A549 (cell line): ENCODE measurements around the gene M6PR. TPM values are rescaled to one million over a fixed set of nuclear protein-coding genes. Genes with fewer than 3 reads are reported as not detected.
"Not testable (repeated sequence)": the region's sequence is repeated elsewhere in the genome, so short reads cannot be mapped to it uniquely, and the experiment has no call there.

Source experiments
- ATAC-seq, 2 experiments: fragments of 200-7000 bp in 1 of 2; fragments of >200 bp in 1 of 2; cut with Nextera tagmentation in 1 of 2; cut with Tn5 transposase in 1 of 2; 3 replicates each; pipeline versions ENCODE4 v1.8.0 to v1.9.1; 2018 to 2020; ENCODE audit warnings: mild to moderate bottlenecking in 1 of 2, moderate library complexity in 1 of 2
- CTCF ChIA-PET: fragments of 300-600 bp; sonication (Branson Sonifier 250); formaldehyde crosslinking; extraction: SDS; loops from one replicate; lab custom pipeline; 2021; ENCODE audit warnings: antibody characterized with exemption, inconsistent platforms; lab: Yijun Ruan, JAX
- POLR2A ChIA-PET: fragments of 350-600 bp; formaldehyde crosslinking; extraction: SDS; loops from one replicate; lab custom pipeline; 2021; ENCODE audit warnings: antibody characterized with exemption, inconsistent platforms; lab: Yijun Ruan, JAX
- DNase-seq, 2 experiments: peaks; one replicate each; pipeline versions ENCODE4 v3.0.0 to v3.0.0-alpha.2; 2011 to 2016; ENCODE audit warnings: low read depth in 1 of 2, low spot score in 1 of 2
- FAIRE-seq: peaks from 2 replicates; lab custom pipeline; 2011; peaks lifted over from hg19 to GRCh38; lab: Jason Lieb, UNC
- H3K27ac ChIP-seq, 2 experiments: fragments of >200 bp; sonication (Bioruptor Twin); formaldehyde crosslinking; 3 replicates each; pipeline ENCODE4 v1.5.1; 2016 to 2017
- H3K4me1 ChIP-seq: fragments of >200 bp; sonication (Bioruptor Twin); formaldehyde crosslinking; 3 replicates; pipeline ENCODE4 v1.6.1; 2016
- H3K4me2 ChIP-seq: fragments of >200 bp; sonication (Bioruptor Twin); formaldehyde crosslinking; 3 replicates; pipeline ENCODE4 v1.6.1; 2016
- H3K4me3 ChIP-seq: fragments of >200 bp; sonication (Bioruptor Twin); formaldehyde crosslinking; 3 replicates; pipeline ENCODE4 v1.5.1; 2016
- H3K9me3 ChIP-seq: fragments of >200 bp; sonication (Bioruptor Twin); formaldehyde crosslinking; 3 replicates; pipeline ENCODE4 v1.6.1; 2016
- CBX2 ChIP-seq: fragments of 200-600 bp; sonication (generic); IDR thresholded peaks from 2 replicates; pipeline ENCODE4 v1.6.1; 2016; ENCODE audit warnings: low read depth, mild to moderate bottlenecking, borderline replicate concordance
- CHD4 ChIP-seq: fragments of 200-600 bp; sonication (generic); IDR thresholded peaks from 2 replicates; pipeline ENCODE4 v1.6.1; 2016; ENCODE audit warnings: antibody characterized with exemption, mild to moderate bottlenecking, borderline replicate concordance
- FOSL2 ChIP-seq, 2 experiments: fragments of 450-650 bp in 1 of 2; fragments of >200 bp in 1 of 2; sonication (Bioruptor Twin) in 1 of 2; formaldehyde crosslinking; IDR thresholded peaks; 2 replicates each; pipeline versions ENCODE4 v1.5.0 to v1.6.1; 2016 to 2020; ENCODE audit warnings: mild to moderate bottlenecking in 1 of 2, moderate library complexity in 1 of 2
- HOXA7 ChIP-seq: fragments of 250-450 bp; sonication (Bioruptor Pico); IDR thresholded peaks from 2 replicates; pipeline ENCODE4 v1.5.0; 2020; ENCODE audit warnings: mild to moderate bottlenecking, moderate library complexity
- KDM1A ChIP-seq: fragments of 200-600 bp; sonication (generic); IDR thresholded peaks from 2 replicates; pipeline ENCODE4 v1.6.1; 2016; ENCODE audit warnings: low read depth, mild to moderate bottlenecking
- NPAS2 ChIP-seq: fragments of 250-450 bp; sonication (Bioruptor Pico); IDR thresholded peaks from 2 replicates; pipeline ENCODE4 v1.8.0; 2022; ENCODE audit warnings: mild to moderate bottlenecking, moderate library complexity, borderline replicate concordance
- RAD21 ChIP-seq, 2 experiments: fragments of >200 bp in 1 of 2; sonication (Bioruptor Twin) in 1 of 2; formaldehyde crosslinking in 1 of 2; IDR thresholded peaks in 1 of 2; conservative IDR thresholded peaks in 1 of 2; 2 replicates in 1 of 2; 3 replicates in 1 of 2; pipeline ENCODE4 v1.6.1; 2012 to 2018; ENCODE audit warnings: inconsistent platforms in 1 of 2
- ZC3H11A ChIP-seq: fragments of 450-650 bp; IDR thresholded peaks from 2 replicates; pipeline ENCODE4 v1.6.1; 2014; ENCODE audit warnings: antibody characterized with exemption, mild to moderate bottlenecking
- ZFP36 ChIP-seq: fragments of 450-650 bp; IDR thresholded peaks from 2 replicates; pipeline ENCODE4 v1.6.1; 2014; ENCODE audit warnings: borderline replicate concordance; ENCODE audit not compliant: partially characterized antibody
- WGBS: methylation state at CpG from one replicate; pipeline ENCODE4 v1.1.6; 2017; ENCODE audit errors: missing lambda C conversion rate; 5-methylcytosine and 5-hydroxymethylcytosine counted together
- polyA plus RNA-seq, 4 experiments: library from polyadenylated mRNA; depleted of rRNA in 3 of 4; stranded (reverse); fragments of >200 nt; fragmentation: RNase III in 1 of 4; extraction: RNeasy Plus Mini Kit Qiagen cat#74134 plus additional on column Dnase treatment in 1 of 4; gene quantifications; 2 replicates in 3 of 4; 3 replicates in 1 of 4; pipeline ENCODE4 v1.2.3, GENCODE V29; 2011 to 2017
- TF ChIP-seq, protein P1 (sequence below): IDR thresholded peaks from 2 replicates; pipeline ENCODE4 v1.6.1; 2012; ENCODE audit warnings: low read depth, borderline replicate concordance
- TF ChIP-seq, protein P2 (sequence below): fragments of 450-650 bp; IDR thresholded peaks from 2 replicates; pipeline ENCODE4 v1.6.1; 2014; ENCODE audit warnings: antibody characterized with exemption
- TF ChIP-seq, protein P3 (sequence below): fragments of 250-450 bp; sonication (Bioruptor Pico); IDR thresholded peaks from 2 replicates; pipeline ENCODE4 v1.5.0; 2021; ENCODE audit warnings: mild to moderate bottlenecking, moderate library complexity, borderline replicate concordance

M6PR gene
- polyA plus RNA-seq, 2 of the 4 experiments (the other 2 are of a cell fraction) = 162 to 187 TPM

DNA sequence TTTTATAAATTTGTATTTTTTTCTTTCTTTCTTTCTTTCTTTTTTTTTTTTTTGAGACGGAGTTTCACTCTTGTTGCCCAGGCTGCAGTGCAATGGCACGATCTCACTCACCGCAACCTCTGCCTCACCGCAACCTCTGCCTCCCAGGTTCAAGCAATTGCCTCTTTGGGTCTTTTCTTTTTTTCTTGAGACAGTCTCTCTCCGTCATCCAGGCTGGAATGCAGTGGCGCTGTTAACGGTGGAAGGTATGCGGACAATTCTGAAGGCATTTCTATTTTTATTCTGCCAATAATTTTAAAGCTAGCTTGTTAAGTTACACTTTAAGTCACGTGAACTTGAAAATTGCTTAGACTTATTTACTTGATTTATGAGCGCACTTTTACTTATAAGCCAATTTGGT is 43.9 kb downstream of the M6PR start (continued):
- TF ChIP-seq, protein P1, sequence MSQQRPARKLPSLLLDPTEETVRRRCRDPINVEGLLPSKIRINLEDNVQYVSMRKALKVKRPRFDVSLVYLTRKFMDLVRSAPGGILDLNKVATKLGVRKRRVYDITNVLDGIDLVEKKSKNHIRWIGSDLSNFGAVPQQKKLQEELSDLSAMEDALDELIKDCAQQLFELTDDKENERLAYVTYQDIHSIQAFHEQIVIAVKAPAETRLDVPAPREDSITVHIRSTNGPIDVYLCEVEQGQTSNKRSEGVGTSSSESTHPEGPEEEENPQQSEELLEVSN = no peak
- TF ChIP-seq ZFP36 (no peak), RAD21 (conservative IDR thresholded peaks at IDR 0.05 in 1 of 2, IDR thresholded peaks at IDR 0.05 in 1 of 2) (no peak)
- TF ChIP-seq, protein P2, sequence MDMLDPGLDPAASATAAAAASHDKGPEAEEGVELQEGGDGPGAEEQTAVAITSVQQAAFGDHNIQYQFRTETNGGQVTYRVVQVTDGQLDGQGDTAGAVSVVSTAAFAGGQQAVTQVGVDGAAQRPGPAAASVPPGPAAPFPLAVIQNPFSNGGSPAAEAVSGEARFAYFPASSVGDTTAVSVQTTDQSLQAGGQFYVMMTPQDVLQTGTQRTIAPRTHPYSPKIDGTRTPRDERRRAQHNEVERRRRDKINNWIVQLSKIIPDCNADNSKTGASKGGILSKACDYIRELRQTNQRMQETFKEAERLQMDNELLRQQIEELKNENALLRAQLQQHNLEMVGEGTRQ = no peak

DNA sequence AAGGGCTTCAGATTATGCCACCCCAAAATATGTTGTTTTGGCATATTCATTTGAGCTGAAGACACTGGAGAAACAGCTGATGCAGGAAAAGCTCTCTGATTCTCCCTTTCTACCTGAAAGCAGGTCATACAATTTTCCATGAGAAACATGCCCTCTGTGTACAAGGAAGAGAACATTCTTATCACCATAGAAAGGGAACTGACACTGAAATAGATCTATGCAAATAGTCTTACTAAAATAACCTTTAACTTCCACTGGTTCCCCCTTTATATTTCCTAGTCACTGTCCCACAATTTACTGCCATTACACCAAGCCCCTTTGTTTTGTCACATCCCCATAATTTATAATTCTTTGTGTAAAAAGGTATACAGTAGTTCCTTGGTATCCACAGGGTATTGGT is 44.8 kb downstream of the M6PR start:
- H3K9me3 ChIP-seq = no peaks in the 10 kb centered on the region
- FAIRE-seq (no peak), DNase-seq (no peak), ATAC-seq (no peak)
- no peak overlapping the region for H3K4me2 ChIP-seq
- TF ChIP-seq FOSL2 (IDR thresholded peaks at IDR 0.05) (no peak), FOSL2 (CRISPR knock-in tag; IDR thresholded peaks at IDR 0.05) (no peak), ZC3H11A (no peak), NPAS2 (CRISPR knock-in tag) (no peak), KDM1A (no peak), CHD4 (no peak), CBX2 (no peak)
- TF ChIP-seq, protein P3, sequence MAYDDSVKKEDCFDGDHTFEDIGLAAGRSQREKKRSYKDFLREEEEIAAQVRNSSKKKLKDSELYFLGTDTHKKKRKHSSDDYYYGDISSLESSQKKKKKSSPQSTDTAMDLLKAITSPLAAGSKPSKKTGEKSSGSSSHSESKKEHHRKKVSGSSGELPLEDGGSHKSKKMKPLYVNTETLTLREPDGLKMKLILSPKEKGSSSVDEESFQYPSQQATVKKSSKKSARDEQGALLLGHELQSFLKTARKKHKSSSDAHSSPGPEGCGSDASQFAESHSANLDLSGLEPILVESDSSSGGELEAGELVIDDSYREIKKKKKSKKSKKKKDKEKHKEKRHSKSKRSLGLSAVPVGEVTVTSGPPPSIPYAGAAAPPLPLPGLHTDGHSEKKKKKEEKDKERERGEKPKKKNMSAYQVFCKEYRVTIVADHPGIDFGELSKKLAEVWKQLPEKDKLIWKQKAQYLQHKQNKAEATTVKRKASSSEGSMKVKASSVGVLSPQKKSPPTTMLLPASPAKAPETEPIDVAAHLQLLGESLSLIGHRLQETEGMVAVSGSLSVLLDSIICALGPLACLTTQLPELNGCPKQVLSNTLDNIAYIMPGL (CRISPR knock-in tag) = no peak
- CTCF ChIA-PET = interaction anchor here (2.3 kb wide), 1 partner anchor 14 kb away, joined by 11 read pairs; no protein-coding TSS in a partner anchor
- H3K27ac ChIP-seq = no peak overlapping the region
- H3K4me3 ChIP-seq = no peak overlapping the region
- POLR2A ChIA-PET = no interaction called here
- no peaks in the 10 kb centered on the region for H3K4me1 ChIP-seq

DNA sequence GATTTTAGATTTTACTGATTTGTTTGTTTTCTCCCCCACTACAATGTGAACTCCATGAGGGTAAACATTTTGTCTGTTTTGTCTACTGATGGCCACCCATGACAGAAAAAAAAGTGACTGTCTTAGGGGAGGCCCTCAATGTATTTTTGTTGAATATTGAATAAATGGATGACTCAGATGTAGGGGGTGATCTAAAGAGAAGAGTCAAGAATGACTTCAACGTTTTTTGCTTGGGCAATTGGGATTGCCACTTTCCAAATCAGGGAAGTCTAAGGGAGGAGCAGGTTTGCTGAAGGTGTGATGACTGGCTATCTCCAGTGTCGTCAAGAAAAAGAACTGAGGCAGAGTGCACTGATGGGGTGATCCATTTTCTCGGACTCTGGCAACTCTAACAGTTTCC is 45.8 kb downstream of the M6PR start:
- H3K4me1 ChIP-seq = no peaks in the 10 kb centered on the region
- no peaks in the 10 kb centered on the region for H3K9me3 ChIP-seq
- H3K4me3 ChIP-seq = no peak overlapping the region
- ChIA-PET CTCF (interaction anchor here (2.3 kb wide), 1 partner anchor 13 kb away, joined by 11 read pairs; no protein-coding TSS in a partner anchor), POLR2A (no interaction called here)
- FAIRE-seq (no peak), DNase-seq (no peak), ATAC-seq (no peak)
- WGBS = 36% methylated on average over 3 of the region's 3 CpGs
- no peak overlapping the region for H3K27ac ChIP-seq
- H3K4me2 ChIP-seq = no peak overlapping the region
- TF ChIP-seq KDM1A (no peak), HOXA7 (CRISPR knock-in tag) (no peak)
- TF ChIP-seq, protein P3 (CRISPR knock-in tag) = no peak

DNA sequence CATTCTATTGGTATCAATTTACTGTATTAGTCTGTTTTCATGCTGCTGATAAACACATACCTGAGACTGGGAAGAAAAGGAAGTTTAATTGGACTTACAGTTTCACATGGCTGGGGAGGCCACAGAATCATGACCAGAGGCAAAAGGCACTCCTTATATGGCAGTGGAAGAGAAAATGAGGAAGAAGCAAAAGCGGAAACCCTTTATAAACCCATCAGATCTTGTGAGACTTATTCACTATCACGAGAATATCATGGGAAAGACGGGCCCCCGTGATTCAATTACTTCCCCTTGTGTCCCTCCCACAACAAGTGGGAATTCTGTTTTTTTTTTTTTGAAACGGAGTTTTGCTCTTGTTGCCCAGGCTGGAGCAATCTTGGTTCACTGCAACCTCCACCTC is 46.7 kb downstream of the M6PR start:
- CTCF ChIA-PET = interaction anchor here (2.3 kb wide), 1 partner anchor 12 kb away, joined by 11 read pairs; no protein-coding TSS in a partner anchor

More for the DNA sequence above, 46.7 kb downstream of the M6PR start:
- DNase-seq, H3K4me3 ChIP-seq, ATAC-seq, H3K4me2 ChIP-seq, H3K9me3 ChIP-seq, H3K4me1 ChIP-seq, H3K27ac ChIP-seq, POLR2A ChIA-PET, FAIRE-seq: not testable (repeated sequence)
- 59% methylated on average over 5 of the region's 5 CpGs for WGBS
